Pancreas (tissue), 10 donors: ENCODE data around the gene C1orf210. TPM values are rescaled to one million over a fixed set of nuclear protein-coding genes. Genes with fewer than 3 reads are reported as not detected.

Experiments
- ATAC-seq, 4 donors: fragments of 200-7000 bp; cut with Tn5 transposase; one replicate each; pipeline versions ENCODE4 v1.8.0 to v1.9.1; 2020; ENCODE audit warnings: mild to moderate bottlenecking in 4 of 4, moderate library complexity in 4 of 4
- DNase-seq, 6 donors: peaks; one replicate each; pipeline ENCODE4 v3.0.0-alpha.2; 2020
- FAIRE-seq: peaks from 2 replicates; lab custom pipeline; 2012; peaks lifted over from hg19 to GRCh38; lab: Jason Lieb, UNC
- H3K27ac ChIP-seq, 4 donors: fragments of 200-600 bp; sonication (generic); 1 replicate in 3 of 4; 2 replicates in 1 of 4; pipeline versions ENCODE4 v1.5.0 to v1.8.0; 2020
- H3K27me3 ChIP-seq, 4 donors: fragments of 200-600 bp; one replicate each; pipeline ENCODE4 v1.8.0; 2021
- H3K36me3 ChIP-seq, 3 donors: fragments of 200-600 bp; sonication (generic) in 1 of 3; one replicate each; pipeline versions ENCODE4 v1.5.0 to v1.8.0; 2020 to 2021
- H3K4me1 ChIP-seq, 3 donors: fragments of 200-600 bp; one replicate each; pipeline ENCODE4 v1.8.0; 2021
- H3K4me3 ChIP-seq, 4 donors: fragments of 200-600 bp; sonication (generic) in 2 of 4; one replicate each; pipeline versions ENCODE4 v1.5.0 to v1.8.0; 2020 to 2021
- H3K9me3 ChIP-seq, 4 donors: fragments of 200-600 bp; one replicate each; pipeline ENCODE4 v1.8.0; 2021
- WGBS, 2 donors: extraction: QIAGEN DNeasy Blood & Tissue Kit; methylation state at CpG; one replicate each; pipeline ENCODE4 v1.1.7; 2013; 5-methylcytosine and 5-hydroxymethylcytosine counted together
- intact Hi-C, 3 donors: fragments of 100-400 bp; cut with DNase I; formaldehyde crosslinking; loops; one replicate each; pipeline versions ENCODE4 v1.11.1 to v1.14.2; 2022
- polyA plus RNA-seq, 2 donors: library from polyadenylated mRNA; stranded (reverse); fragments of 200-250 nt; gene quantifications; one replicate each; pipeline ENCODE4 v1.2.3, GENCODE V29; 2013
- total RNA-seq, 6 donors: library from RNA; stranded (reverse); fragmentation: NEBNext Ultra II Directional in 4 of 6; extraction: Animal tissue kit (Norgen Biotek cat#: 25700) in 4 of 6; gene quantifications; one replicate each; pipeline versions ENCODE4 v1.2.1 to v1.2.4, GENCODE V29; 2021 to 2023
- TF ChIP-seq, protein P1 (sequence below), 4 donors: fragments of 200-600 bp; sonication (generic) in 3 of 4; IDR thresholded peaks; one replicate each; pipeline versions ENCODE4 v1.5.0 to v1.8.0; 2021; ENCODE audit warnings: antibody characterized with exemption in 4 of 4
- donor health status: healthy with polysubstance abuse.
- donor health status: DM: no; HTN: no; CAD: no; lungs with moderate emphysema.
- donor health status: DM: no; HTN: no; CAD: no.
- donor health status: control.
- donor health status: control.
- donor health status: Bipolar disorder and iron deficiency.
- donor health status: DM: yes; HTN: yes; CAD: no.
- donor health status: DM: no; HTN: no; CAD: no.
- donor health status: DM: no; HTN: no; CAD: no.
- donor health status: DM: yes; HTN: yes; CAD: no.

Gene C1orf210
- total and polyA plus RNA-seq, 8 donors = 5.7 to 17.2 (median 12.4) TPM

DNA sequence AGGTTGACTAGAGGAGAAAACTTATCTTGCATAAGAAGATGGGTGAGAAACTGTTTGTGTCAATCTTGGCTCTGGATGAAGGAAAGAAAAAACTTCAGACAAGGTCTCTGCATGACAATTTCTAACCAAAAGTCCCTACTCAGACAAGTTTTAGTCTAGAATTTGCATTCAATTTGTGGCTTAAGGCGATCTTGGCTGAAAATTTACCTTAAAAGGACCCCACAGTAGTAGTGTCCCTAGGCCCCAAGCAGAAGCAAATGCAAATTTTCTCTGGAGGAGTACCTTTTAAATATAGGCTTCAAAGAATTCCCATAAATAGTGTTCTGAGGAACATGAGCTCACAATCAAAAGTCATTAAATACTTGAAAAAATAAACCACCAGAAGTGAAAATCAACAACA lies 33.2 kb downstream of the C1orf210 start:
- H3K36me3 ChIP-seq = no peaks in the 10 kb centered on the region
- DNase-seq (no peak), ATAC-seq (no peak), FAIRE-seq (no peak)
- no peak overlapping the region for H3K27ac ChIP-seq
- TF ChIP-seq, protein P1, sequence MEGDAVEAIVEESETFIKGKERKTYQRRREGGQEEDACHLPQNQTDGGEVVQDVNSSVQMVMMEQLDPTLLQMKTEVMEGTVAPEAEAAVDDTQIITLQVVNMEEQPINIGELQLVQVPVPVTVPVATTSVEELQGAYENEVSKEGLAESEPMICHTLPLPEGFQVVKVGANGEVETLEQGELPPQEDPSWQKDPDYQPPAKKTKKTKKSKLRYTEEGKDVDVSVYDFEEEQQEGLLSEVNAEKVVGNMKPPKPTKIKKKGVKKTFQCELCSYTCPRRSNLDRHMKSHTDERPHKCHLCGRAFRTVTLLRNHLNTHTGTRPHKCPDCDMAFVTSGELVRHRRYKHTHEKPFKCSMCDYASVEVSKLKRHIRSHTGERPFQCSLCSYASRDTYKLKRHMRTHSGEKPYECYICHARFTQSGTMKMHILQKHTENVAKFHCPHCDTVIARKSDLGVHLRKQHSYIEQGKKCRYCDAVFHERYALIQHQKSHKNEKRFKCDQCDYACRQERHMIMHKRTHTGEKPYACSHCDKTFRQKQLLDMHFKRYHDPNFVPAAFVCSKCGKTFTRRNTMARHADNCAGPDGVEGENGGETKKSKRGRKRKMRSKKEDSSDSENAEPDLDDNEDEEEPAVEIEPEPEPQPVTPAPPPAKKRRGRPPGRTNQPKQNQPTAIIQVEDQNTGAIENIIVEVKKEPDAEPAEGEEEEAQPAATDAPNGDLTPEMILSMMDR (IDR thresholded peaks at IDR 0.05) = no peak
- no peaks in the 10 kb centered on the region for H3K9me3 ChIP-seq
- intact Hi-C loops = no loop called here
- WGBS, 2 donors = 92 to 97% methylated on average over 1 of the region's 1 CpG
- no peak overlapping the region for H3K4me3 ChIP-seq
- H3K27me3 ChIP-seq = no peaks in the 10 kb centered on the region
- H3K4me1 ChIP-seq = peaks cover 21% of the 10 kb centered on the region in 3 donors

DNA sequence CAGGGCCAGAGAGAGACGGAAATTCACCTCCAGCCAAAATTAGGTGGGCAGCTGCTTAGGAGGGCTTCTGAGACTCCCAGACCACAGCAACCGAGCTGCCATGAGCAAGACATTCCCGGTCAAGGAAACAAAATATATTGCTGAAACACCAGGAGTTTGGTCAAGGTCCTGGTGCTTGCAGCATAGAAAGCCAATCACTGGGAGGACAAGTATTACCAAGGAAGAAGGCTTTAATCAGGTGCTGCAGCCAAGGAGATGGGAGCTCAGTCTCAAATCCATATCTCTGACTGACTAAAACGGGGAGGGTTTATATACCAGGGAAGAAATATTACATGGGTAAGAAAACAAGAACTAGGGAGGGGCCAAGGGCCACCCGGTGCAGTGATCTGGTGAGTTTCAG lies 34.4 kb downstream of the C1orf210 start:
- H3K36me3 ChIP-seq = no peaks in the 10 kb centered on the region
- FAIRE-seq (no peak), ATAC-seq (no peak), DNase-seq (no peak)
- WGBS, 2 donors = 93 to 98% methylated on average over 5 of the region's 5 CpGs
- H3K9me3 ChIP-seq = no peaks in the 10 kb centered on the region
- no peaks in the 10 kb centered on the region for H3K27me3 ChIP-seq
- no peak overlapping the region for H3K27ac ChIP-seq
- intact Hi-C loops = no loop called here
- H3K4me1 ChIP-seq = peaks cover 12 to 16% (median 14%) of the 10 kb centered on the region in 3 donors
- TF ChIP-seq, protein P1 (IDR thresholded peaks at IDR 0.05) = no peak
- H3K4me3 ChIP-seq = no peak overlapping the region

DNA sequence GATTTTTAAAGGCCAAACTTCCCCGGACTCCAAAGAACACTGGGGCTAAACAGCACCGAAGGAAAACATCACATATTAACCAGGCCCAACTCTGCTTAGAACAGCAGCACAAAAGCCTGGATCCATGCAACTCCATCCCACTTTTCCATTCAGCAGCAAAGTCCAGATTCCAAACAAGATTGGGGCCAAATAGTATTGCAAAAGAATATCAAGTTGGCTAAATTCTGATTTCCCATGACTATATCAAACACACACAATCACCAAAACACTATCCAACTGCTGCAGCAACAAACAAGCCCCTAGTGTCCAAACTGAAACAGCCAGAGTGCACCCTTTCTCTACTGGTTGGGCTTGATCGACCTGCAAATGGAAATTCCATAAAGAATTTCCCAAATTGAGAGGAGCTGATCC lies 35.0 kb downstream of the C1orf210 start:
- DNase-seq (no peak), FAIRE-seq (no peak), ATAC-seq (no peak)
- Histone ChIP-seq H3K9me3 (no peaks in the 10 kb centered on the region), H3K27ac (no peak overlapping the region), H3K4me3 (no peak overlapping the region), H3K27me3 (no peaks in the 10 kb centered on the region), H3K4me1 (peaks cover 7 to 10% (median 7%) of the 10 kb centered on the region in 3 donors), H3K36me3 (no peaks in the 10 kb centered on the region)
- 71 to 89% methylated on average over 3 of the region's 3 CpGs for WGBS, 2 donors
- TF ChIP-seq, protein P1 (IDR thresholded peaks at IDR 0.05) = no peak
- intact Hi-C loops = no loop called here

DNA sequence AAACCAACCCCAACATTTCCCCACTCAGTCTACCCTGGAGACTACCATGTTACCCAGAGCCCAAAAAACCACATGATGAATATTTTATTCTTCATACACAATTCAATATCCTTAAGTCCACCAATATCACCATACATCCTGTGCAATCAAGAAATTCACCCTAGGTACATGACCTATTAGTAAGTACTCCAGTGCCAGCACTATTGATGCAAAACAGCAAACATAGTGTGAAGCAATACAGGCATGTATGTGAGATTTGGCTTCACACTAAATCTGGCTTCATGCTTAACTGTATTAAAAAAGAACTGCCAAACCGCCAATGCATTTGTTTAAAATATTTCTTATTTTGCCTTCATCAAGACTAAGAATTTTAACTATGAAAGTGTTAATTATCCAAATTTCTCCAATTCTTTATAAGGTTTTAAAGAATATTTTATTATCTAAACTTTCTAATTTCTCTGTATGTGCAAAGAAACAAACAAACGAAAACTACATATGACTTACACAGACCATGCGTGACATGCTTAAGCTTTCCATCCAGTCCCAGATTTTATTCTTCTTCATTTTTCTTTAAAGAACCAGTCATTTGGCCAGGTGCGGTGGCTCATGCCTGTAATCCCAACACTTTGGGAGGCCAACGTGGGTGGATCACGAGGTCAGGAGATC lies 38.0 kb downstream of the C1orf210 start:
- no peak overlapping the region for H3K27ac ChIP-seq
- peak in 3 of 4 donors; percentile 23 to 54 (median 45) for ATAC-seq
- intact Hi-C loops = no loop called here
- no peaks in the 10 kb centered on the region for H3K27me3 ChIP-seq
- no peak for DNase-seq
- no peak for FAIRE-seq
- no peaks in the 10 kb centered on the region for H3K36me3 ChIP-seq
- H3K4me1 ChIP-seq = peaks cover 7 to 15% (median 14%) of the 10 kb centered on the region in 3 donors
- WGBS, 2 donors = 79 to 88% methylated on average over 6 of the region's 6 CpGs
- H3K4me3 ChIP-seq = no peak overlapping the region
- TF ChIP-seq, protein P1 (IDR thresholded peaks at IDR 0.05) = no peak
- no peaks in the 10 kb centered on the region for H3K9me3 ChIP-seq
